GOT3 (cell line): ENCODE measurements around the gene PNMT.
"Not testable (repeated sequence)": the region's sequence is repeated elsewhere in the genome, so short reads cannot be mapped to it uniquely, and the experiment has no call there.

Source experiments
- DNase-seq: peaks from one replicate; lab custom pipeline; 2025; ENCODE audit warnings: mixed read lengths; lab: John Stamatoyannopoulos, UW

Gene PNMT

GRCh38 chr17:39687546-39688474 lies 19.6 kb downstream of the PNMT start, which contains the start of gene PGAP3:
TSS of gene PGAP3 (minus strand) at chr17:39688057. CDS start at chr17:39688014, 43 bp downstream.
- DNase-seq: peak; percentile 69

- DNase-seq: no peak
Measured at GRCh38 chr17:39688475-39688835, 20.2 kb downstream of the PNMT start.

DNA sequence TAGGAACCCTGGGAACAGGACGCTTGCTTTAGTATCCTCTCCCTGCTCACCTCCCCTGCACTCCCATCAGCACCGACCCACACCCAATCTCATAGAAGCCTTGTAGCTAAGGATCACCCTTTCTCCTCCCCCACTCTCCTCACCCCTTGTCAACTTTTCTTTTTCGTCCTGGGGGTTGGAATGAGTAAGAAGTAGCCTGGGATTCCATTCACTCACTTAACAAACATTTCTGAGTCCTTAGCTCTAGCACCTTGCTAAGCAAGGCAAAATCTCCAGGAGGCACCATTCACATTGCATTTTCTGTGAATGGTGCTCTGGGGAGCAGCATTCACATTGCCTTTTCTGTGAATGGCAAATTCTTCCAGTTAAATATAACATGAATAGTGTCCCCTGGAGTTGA lies 20.7 kb downstream of the PNMT start:
- no peak for DNase-seq

- DNase-seq: no peak
Measured at GRCh38 chr17:39694593-39694992, 26.3 kb downstream of the PNMT start.

GRCh38 chr17:39695089-39695474 lies 26.8 kb downstream of the PNMT start:
- no peak for DNase-seq

GRCh38 chr17:39696731-39697130 lies 28.5 kb downstream of the PNMT start:
- DNase-seq: no peak

DNA sequence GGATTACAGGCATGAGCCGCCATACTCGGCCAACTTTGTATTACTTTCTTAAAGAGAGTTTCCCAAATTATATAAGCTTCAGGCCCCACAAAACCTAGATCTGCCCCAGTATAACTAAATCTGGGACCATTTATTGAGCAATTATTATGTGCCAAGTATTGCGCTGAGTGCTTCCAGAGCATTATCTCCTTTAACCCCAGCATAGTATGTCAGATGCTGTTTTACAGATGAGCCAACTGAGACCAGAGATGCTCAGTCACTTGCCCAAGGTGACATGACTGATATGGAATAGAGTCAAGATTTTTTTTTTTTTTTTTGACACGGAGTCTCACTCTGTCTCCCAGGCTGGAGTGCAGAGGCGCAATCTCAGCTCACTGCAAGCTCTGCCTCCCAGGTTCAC lies 29.7 kb downstream of the PNMT start:
- no peak for DNase-seq

GRCh38 chr17:39699157-39699817 lies 31.0 kb downstream of the PNMT start:
- DNase-seq: not testable (repeated sequence)

DNA sequence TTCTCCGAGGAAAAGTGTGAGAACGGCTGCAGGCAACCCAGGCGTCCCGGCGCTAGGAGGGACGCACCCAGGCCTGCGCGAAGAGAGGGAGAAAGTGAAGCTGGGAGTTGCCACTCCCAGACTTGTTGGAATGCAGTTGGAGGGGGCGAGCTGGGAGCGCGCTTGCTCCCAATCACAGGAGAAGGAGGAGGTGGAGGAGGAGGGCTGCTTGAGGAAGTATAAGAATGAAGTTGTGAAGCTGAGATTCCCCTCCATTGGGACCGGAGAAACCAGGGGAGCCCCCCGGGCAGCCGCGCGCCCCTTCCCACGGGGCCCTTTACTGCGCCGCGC lies 31.5 kb downstream of the PNMT start, which contains the start of gene ERBB2:
ERBB2 (plus strand) TSS at position 247 of the 330 bp plus-strand sequence. CDS start 175 bp downstream, outside the sequence.
- DNase-seq: no peak

DNA sequence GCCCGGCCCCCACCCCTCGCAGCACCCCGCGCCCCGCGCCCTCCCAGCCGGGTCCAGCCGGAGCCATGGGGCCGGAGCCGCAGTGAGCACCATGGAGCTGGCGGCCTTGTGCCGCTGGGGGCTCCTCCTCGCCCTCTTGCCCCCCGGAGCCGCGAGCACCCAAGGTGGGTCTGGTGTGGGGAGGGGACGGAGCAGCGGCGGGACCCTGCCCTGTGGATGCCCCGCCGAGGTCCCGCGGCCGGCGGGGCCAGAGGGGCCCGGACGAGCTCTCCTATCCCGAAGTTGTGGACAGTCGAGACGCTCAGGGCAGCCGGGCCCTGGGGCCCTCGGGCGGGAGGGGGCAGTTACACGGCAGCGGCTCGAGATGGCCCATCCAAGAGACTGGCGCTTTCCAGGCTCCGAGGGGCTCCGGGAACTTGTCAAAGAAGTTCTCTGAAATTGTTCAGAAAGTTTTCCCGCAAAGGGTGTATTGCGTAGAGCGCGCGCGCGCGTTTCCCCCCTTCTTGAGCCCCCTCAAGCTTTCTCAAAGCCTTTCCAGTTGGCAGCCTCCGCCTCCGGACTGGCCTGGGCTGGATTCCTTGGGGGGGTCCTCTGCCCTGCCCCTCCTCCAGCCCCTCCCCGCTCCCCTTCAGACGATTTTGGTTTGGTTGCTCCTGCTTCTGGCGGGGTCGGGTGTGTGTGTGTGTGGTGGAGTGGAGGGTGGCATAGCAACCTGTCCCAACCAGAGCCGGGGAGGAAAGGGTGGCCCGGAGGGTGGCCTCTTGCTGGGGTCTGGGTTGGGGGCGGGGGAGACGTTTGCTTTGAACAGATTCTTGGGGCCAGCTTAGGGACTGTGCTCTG lies 32.1 kb downstream of the PNMT start:
- no peak for DNase-seq

DNA sequence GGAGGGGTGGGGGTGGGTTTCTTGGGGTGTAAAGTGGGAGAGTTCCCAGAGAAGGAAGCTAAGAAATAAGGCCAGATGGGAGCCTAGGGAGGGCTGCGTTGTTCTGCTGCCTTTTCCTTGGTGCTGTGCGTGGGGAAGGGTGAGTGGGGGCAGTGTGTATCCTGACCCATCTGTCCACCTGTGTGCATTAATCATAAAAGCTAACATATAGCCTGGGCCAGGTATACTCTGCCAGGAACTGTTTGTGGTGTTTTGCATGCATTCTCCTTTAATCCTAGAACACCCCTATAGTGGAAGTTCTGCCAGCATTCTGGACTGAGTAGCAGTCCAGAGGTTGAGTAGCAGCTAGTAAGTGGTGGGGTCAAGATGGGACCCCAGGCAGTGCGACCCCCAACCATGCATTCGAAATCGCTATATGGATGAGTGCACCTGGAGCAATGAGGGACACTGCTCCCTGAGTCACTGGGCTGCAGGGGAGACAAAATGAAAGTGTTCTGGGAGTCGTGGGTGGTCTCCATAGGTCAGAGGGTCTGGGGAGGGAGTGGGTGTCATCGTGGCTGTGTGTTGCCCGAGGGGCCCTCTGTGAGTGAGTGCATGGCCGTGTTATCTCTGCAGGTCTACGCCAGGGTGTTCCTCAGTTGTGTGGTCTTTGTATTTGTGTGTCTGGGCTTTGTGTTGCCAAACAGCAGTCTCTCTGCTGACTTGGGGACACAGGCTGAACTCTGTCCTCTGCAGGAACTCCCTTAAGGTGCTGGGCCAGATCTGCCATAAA lies 32.9 kb downstream of the PNMT start:
- no peak for DNase-seq

- no peak for DNase-seq
Measured at GRCh38 chr17:39701784-39702422, 33.6 kb downstream of the PNMT start.

GRCh38 chr17:39702901-39703893 lies 34.9 kb downstream of the PNMT start:
- no peak for DNase-seq

GRCh38 chr17:39703913-39704312 lies 35.7 kb downstream of the PNMT start:
- no peak for DNase-seq

GRCh38 chr17:39704821-39705551 lies 36.7 kb downstream of the PNMT start:
- DNase-seq: no peak

DNA sequence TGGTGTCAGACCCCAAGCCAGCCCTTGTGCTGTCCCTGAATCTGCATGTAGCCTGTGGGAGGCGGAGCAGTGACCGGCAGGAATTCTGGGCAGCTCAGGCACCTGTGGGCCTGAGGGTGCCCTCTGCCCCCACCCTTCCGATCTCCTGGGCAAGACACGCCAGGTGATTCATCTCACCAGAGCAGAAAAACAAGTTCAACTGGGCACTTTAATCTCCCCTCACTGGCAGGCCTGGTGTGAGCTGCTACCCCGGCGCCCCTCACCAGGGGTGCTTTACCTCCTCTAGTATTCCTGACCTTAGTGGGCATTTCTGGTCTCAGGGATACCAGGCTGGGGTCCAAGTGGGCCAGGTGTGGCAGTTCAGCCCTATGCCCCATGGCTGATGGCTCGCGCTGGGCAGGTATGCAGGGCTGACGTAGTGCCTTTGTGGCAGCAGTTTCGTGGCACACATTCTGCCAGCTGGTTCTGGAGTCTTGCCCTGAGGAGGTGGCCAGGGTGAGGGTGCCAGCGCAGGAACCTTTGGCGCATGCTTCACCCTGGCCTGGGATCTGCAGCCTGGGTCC lies 37.6 kb downstream of the PNMT start:
- no peak for DNase-seq

DNA sequence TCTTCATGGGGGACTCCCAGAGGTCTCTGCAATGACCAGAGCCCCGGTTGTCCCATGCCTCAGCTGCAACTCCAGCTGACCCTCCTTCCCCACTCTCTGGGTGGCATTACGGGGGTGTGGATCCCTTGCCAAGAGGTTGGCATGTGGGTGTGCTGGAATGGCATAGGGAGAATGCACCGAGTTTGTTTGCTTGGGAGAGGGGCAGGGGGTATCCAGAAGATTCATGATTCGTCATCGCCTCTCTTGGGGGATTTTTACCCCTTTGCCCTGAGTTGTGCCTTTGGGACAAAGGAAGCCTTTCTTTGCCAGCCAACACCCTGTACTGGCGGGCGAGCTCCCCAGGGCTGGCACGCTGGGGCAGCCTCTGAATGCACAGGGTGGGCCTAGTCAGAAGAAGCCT lies 38.1 kb downstream of the PNMT start:
- no peak for DNase-seq

DNA sequence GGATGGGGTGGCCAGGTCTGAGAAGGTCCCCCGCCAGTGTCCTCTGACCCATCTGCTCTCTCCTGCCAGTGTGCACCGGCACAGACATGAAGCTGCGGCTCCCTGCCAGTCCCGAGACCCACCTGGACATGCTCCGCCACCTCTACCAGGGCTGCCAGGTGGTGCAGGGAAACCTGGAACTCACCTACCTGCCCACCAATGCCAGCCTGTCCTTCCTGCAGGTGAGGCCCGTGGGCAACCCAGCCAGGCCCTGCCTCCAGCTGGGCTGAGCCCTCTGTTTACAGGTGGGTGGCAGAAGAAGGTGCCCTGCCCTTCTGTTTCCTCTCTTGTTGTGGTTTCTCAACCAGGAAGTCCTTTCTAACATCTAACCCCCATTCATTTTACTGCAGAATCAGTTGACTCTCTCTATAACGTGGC lies 38.7 kb downstream of the PNMT start:
- DNase-seq: no peak
